ENCODE data around the gene P2RY14. TPM values are rescaled to one million over a fixed set of nuclear protein-coding genes. Genes with fewer than 3 reads are reported as not detected.

Gene P2RY14
- total and polyA plus RNA-seq, 2 donors (not counting 1 experiment from before 2014, with no cell fraction given) = 0.26 TPM; not detected in 1

GRCh38 chr3:151315846-151316245, 37.5 kb upstream of the P2RY14 start:
- H3K9me3 ChIP-seq (ENCODE audit: control insufficient read depth, insufficient read depth, low read depth, low read length) = no peaks in the 10 kb centered on the region
- H3K4me3 ChIP-seq (replicated peaks in 1 of 4; ENCODE audit: control extremely low read depth in 1 of 4, insufficient read depth in 1 of 4, low read depth in 3 of 4, low read length in 4 of 4) = no peak overlapping the region
- no peak overlapping the region for H2AFZ ChIP-seq (ENCODE audit: low read length)
- H3K79me2 ChIP-seq (ENCODE audit: control insufficient read depth, insufficient read depth, low read length) = no peaks in the 10 kb centered on the region
- TF ChIP-seq, protein P1, sequence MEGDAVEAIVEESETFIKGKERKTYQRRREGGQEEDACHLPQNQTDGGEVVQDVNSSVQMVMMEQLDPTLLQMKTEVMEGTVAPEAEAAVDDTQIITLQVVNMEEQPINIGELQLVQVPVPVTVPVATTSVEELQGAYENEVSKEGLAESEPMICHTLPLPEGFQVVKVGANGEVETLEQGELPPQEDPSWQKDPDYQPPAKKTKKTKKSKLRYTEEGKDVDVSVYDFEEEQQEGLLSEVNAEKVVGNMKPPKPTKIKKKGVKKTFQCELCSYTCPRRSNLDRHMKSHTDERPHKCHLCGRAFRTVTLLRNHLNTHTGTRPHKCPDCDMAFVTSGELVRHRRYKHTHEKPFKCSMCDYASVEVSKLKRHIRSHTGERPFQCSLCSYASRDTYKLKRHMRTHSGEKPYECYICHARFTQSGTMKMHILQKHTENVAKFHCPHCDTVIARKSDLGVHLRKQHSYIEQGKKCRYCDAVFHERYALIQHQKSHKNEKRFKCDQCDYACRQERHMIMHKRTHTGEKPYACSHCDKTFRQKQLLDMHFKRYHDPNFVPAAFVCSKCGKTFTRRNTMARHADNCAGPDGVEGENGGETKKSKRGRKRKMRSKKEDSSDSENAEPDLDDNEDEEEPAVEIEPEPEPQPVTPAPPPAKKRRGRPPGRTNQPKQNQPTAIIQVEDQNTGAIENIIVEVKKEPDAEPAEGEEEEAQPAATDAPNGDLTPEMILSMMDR (conservative IDR thresholded peaks at IDR 0.05 in 1 of 2, IDR thresholded peaks at IDR 0.05 in 1 of 2; ENCODE audit: low read depth in 1 of 2, low read length in 2 of 2) = no peak
- no peak for TF ChIP-seq EZH2 (IDR thresholded peaks at IDR 0.05; ENCODE audit: low read length, missing control alignments)
- peak in 1 of 2 donors; percentile 8 for DNase-seq (ENCODE audit: low read depth in 2 of 2)
- peaks cover 16% of the 10 kb centered on the region for H3K4me1 ChIP-seq (ENCODE audit: control insufficient read depth, extremely low read depth, insufficient read depth, low read length)
- H3K4me2 ChIP-seq (ENCODE audit: extremely low read depth, insufficient read depth, low read length) = no peak overlapping the region
- no peaks in the 10 kb centered on the region for H3K27me3 ChIP-seq (ENCODE audit: control insufficient read depth, insufficient read depth, low read length)
- H3K9ac ChIP-seq (ENCODE audit: insufficient read depth, low read length) = no peak overlapping the region
- H3K36me3 ChIP-seq (ENCODE audit: control insufficient read depth, insufficient read depth, low read length) = no peaks in the 10 kb centered on the region
- H4K20me1 ChIP-seq (ENCODE audit: control insufficient read depth, extremely low read depth, insufficient read depth, low read length) = no peaks in the 10 kb centered on the region
- H3K27ac ChIP-seq (ENCODE audit: insufficient read depth, low read length) = no peak overlapping the region

GRCh38 chr3:151315136-151315535, 36.8 kb upstream of the P2RY14 start:
- Histone ChIP-seq H3K4me3 (replicated peaks in 1 of 4; ENCODE audit: control extremely low read depth in 1 of 4, insufficient read depth in 1 of 4, low read depth in 3 of 4, low read length in 4 of 4) (no peak overlapping the region), H3K9ac (ENCODE audit: insufficient read depth, low read length) (no peak overlapping the region), H3K4me2 (ENCODE audit: extremely low read depth, insufficient read depth, low read length) (no peak overlapping the region), H2AFZ (ENCODE audit: low read length) (no peak overlapping the region), H3K4me1 (ENCODE audit: control insufficient read depth, extremely low read depth, insufficient read depth, low read length) (peaks cover 10% of the 10 kb centered on the region), H3K27me3 (ENCODE audit: control insufficient read depth, insufficient read depth, low read length) (no peaks in the 10 kb centered on the region), H3K36me3 (ENCODE audit: control insufficient read depth, insufficient read depth, low read length) (no peaks in the 10 kb centered on the region), H3K27ac (ENCODE audit: insufficient read depth, low read length) (no peak overlapping the region), H3K9me3 (ENCODE audit: control insufficient read depth, insufficient read depth, low read depth, low read length) (no peaks in the 10 kb centered on the region), H3K79me2 (ENCODE audit: control insufficient read depth, insufficient read depth, low read length) (no peaks in the 10 kb centered on the region), H4K20me1 (ENCODE audit: control insufficient read depth, extremely low read depth, insufficient read depth, low read length) (no peaks in the 10 kb centered on the region)
- peak; percentile 55 to 64 for DNase-seq (ENCODE audit: low read depth in 2 of 2)
- TF ChIP-seq, protein P1 (conservative IDR thresholded peaks at IDR 0.05 in 1 of 2, IDR thresholded peaks at IDR 0.05 in 1 of 2; ENCODE audit: low read depth in 1 of 2, low read length in 2 of 2) = no peak
- TF ChIP-seq EZH2 (IDR thresholded peaks at IDR 0.05; ENCODE audit: low read length, missing control alignments) = no peak

DNA sequence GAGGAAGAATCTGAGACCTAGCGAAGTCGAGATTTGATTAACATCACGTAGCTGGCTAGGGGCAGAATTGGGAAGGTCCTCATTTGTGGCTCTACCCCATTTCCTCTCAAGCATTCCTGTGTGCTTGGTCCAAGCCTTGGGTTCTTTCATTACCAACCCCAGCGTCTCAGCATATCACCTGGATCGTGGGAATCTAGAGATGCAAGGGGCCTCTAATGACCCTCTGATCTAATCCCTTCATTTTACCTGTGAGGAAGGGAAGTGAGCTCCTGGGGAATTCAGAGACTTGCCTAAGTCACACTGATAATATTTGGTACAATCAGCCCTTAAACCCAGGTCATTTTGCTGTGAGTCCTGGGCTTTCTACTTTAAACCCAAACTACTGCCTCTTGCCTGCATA, 36.3 kb upstream of the P2RY14 start:
- no peaks in the 10 kb centered on the region for H3K9me3 ChIP-seq (ENCODE audit: control insufficient read depth, insufficient read depth, low read depth, low read length)
- no peak overlapping the region for H3K9ac ChIP-seq (ENCODE audit: insufficient read depth, low read length)

More for the DNA sequence above, 36.3 kb upstream of the P2RY14 start:
- peaks cover 6% of the 10 kb centered on the region for H3K4me1 ChIP-seq (ENCODE audit: control insufficient read depth, extremely low read depth, insufficient read depth, low read length)
- no peaks in the 10 kb centered on the region for H3K36me3 ChIP-seq (ENCODE audit: control insufficient read depth, insufficient read depth, low read length)
- H4K20me1 ChIP-seq (ENCODE audit: control insufficient read depth, extremely low read depth, insufficient read depth, low read length) = no peaks in the 10 kb centered on the region
- no peaks in the 10 kb centered on the region for H3K27me3 ChIP-seq (ENCODE audit: control insufficient read depth, insufficient read depth, low read length)
- H3K4me2 ChIP-seq (ENCODE audit: extremely low read depth, insufficient read depth, low read length) = no peak overlapping the region
- TF ChIP-seq EZH2 (IDR thresholded peaks at IDR 0.05; ENCODE audit: low read length, missing control alignments) = no peak
- TF ChIP-seq, protein P1 (conservative IDR thresholded peaks at IDR 0.05 in 1 of 2, IDR thresholded peaks at IDR 0.05 in 1 of 2; ENCODE audit: low read depth in 1 of 2, low read length in 2 of 2) = no peak
- H2AFZ ChIP-seq (ENCODE audit: low read length) = no peak overlapping the region
- H3K27ac ChIP-seq (ENCODE audit: insufficient read depth, low read length) = no peak overlapping the region
- DNase-seq (ENCODE audit: low read depth in 2 of 2) = no peak
- H3K4me3 ChIP-seq (replicated peaks in 1 of 4; ENCODE audit: control extremely low read depth in 1 of 4, insufficient read depth in 1 of 4, low read depth in 3 of 4, low read length in 4 of 4) = no peak overlapping the region
- H3K79me2 ChIP-seq (ENCODE audit: control insufficient read depth, insufficient read depth, low read length) = no peaks in the 10 kb centered on the region

Measured in fibroblast of lung (primary cell).